ENCODE results near the gene KIAA0232. TPM values are rescaled to one million over a fixed set of nuclear protein-coding genes. Genes with fewer than 3 reads are reported as not detected.
"Not testable (repeated sequence)": the region's sequence is repeated elsewhere in the genome, so short reads cannot be mapped to it uniquely, and the experiment has no call there.

KIAA0232 gene
- total and polyA plus RNA-seq, 12 donors = 12.8 to 89.6 (median 70.9) TPM

- intact Hi-C loops (cut with DNase I) = loop anchor here in 2 of 10 donors (5.0 kb wide), 2 partner anchors 56 to 76 kb away; no protein-coding TSS in a partner anchor
- peaks cover 16 to 74% (median 48%) of the 10 kb centered on the region in 9 donors for H3K4me1 ChIP-seq
- H3K9me3 ChIP-seq = no peaks in the 10 kb centered on the region
- DNase-seq (no peak), ATAC-seq (no peak)
- H3K27me3 ChIP-seq = peaks cover 0 to 6% (median 0%) of the 10 kb centered on the region in 7 donors
- 92 to 94% methylated on average over 15 of the region's 15 CpGs for WGBS, 2 donors
- H3K4me3 ChIP-seq = peak overlapping the region in 8 of 10 donors; percentile 82 to 99 (median 90)
- H3K36me3 ChIP-seq = no peaks in the 10 kb centered on the region
- H3K27ac ChIP-seq = peak overlapping the region in 7 of 10 donors; percentile 22 to 100 (median 98)
- no peak for TF ChIP-seq CTCF (IDR thresholded peaks at IDR 0.05)
These were observed 128.7 kb downstream of the KIAA0232 start for GRCh38 chr4:6910960-6911874.

- not testable (repeated sequence) for DNase-seq, ATAC-seq, H3K27me3 ChIP-seq, H3K9me3 ChIP-seq, H3K36me3 ChIP-seq
- WGBS, 2 donors = 85 to 87% methylated on average over 10 of the region's 10 CpGs
- intact Hi-C loops (cut with DNase I) = loop anchor here in 2 of 10 donors (5.0 kb wide), 2 partner anchors 55 to 75 kb away; no protein-coding TSS in a partner anchor
- Histone ChIP-seq H3K4me3 (peak overlapping the region in 2 of 10 donors; percentile 88 to 96), H3K4me1 (peaks cover 16 to 81% (median 55%) of the 10 kb centered on the region in 9 donors), H3K27ac (peak overlapping the region in 7 of 10 donors; percentile 17 to 100 (median 56))
These were observed 129.4 kb downstream of the KIAA0232 start for GRCh38 chr4:6911917-6912316.

- WGBS, 2 donors = 36 to 55% methylated on average over 4 of the region's 4 CpGs
- H3K27ac ChIP-seq = peak overlapping the region in 7 of 10 donors; percentile 17 to 100 (median 56)
- H3K36me3 ChIP-seq = no peaks in the 10 kb centered on the region
- intact Hi-C loops (cut with DNase I) = loop anchor here in 2 of 10 donors (5.0 kb wide), 2 partner anchors 55 to 75 kb away; no protein-coding TSS in a partner anchor
- H3K9me3 ChIP-seq = no peaks in the 10 kb centered on the region
- peaks cover 18 to 86% (median 58%) of the 10 kb centered on the region in 9 donors for H3K4me1 ChIP-seq
- DNase-seq (no peak), ATAC-seq (peak in 5 of 8 donors; percentile 21 to 75 (median 32))
- TF ChIP-seq CTCF (IDR thresholded peaks at IDR 0.05) = no peak
- H3K27me3 ChIP-seq = no peaks in the 10 kb centered on the region
- peak overlapping the region in 1 of 10 donors; percentile 88 for H3K4me3 ChIP-seq
These were observed 129.9 kb downstream of the KIAA0232 start for GRCh38 chr4:6912441-6912840.

DNA sequence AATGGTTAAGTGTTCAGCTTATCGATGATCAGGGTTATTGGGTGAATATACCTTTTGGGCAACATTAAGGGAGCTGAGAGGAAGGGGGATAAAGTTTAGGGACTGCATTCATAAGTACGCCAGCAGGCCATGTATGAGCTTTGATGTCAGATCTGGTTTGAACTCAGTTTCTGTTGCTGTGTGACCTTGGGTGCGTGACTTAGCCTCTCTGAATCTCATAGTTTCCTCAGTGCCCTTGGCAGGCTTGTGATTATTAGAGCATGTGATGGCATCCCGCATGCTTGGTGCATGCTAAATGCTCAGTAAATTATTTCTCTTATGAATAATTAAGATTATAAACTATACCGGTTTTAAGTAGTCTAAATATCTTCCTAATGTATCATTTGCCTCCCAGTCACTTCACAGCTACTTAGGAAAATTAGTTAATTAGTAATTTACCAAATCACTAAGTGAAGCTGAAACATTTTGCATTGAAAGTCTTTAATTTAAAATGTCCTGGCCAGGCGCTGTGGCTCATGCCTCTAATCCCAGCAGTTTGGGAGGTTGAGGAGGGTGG is 130.9 kb downstream of the KIAA0232 start:
- Histone ChIP-seq H3K9me3 (no peaks in the 10 kb centered on the region), H3K4me1 (peaks cover 12 to 86% (median 58%) of the 10 kb centered on the region in 9 donors), H3K27ac (peak overlapping the region in 3 of 10 donors; percentile 56 to 100 (median 62)), H3K4me3 (no peak overlapping the region), H3K36me3 (no peaks in the 10 kb centered on the region), H3K27me3 (no peaks in the 10 kb centered on the region)
- TF ChIP-seq CTCF (IDR thresholded peaks at IDR 0.05) = no peak
- ATAC-seq (no peak), DNase-seq (no peak)
- intact Hi-C loops (cut with DNase I) = loop anchor here in 2 of 10 donors (5.0 kb wide), 2 partner anchors 54 to 74 kb away; no protein-coding TSS in a partner anchor
- 95 to 96% methylated on average over 6 of the region's 6 CpGs for WGBS, 2 donors

Measured in heart right ventricle (tissue), 16 donors.